Sigmoid colon (tissue), 7 donors: ENCODE data around the gene FRY. TPM values are rescaled to one million over a fixed set of nuclear protein-coding genes. Genes with fewer than 3 reads are reported as not detected.

Experiments
- DNase-seq: peaks from one replicate; pipeline ENCODE4 v3.0.0-alpha.2; 2019
- H3K27ac ChIP-seq, 4 donors: fragments of 200-600 bp; sonication (generic); one replicate each; pipeline ENCODE4 v1.5.1; 2016 to 2019; ENCODE audit warnings: mild to moderate bottlenecking in 1 of 4
- H3K27me3 ChIP-seq, 3 donors: fragments of 200-600 bp; sonication (generic); one replicate each; pipeline ENCODE4 v1.5.1; 2019; ENCODE audit warnings: mild to moderate bottlenecking in 1 of 3
- H3K36me3 ChIP-seq, 4 donors: fragments of 200-600 bp; sonication (generic); one replicate each; pipeline ENCODE4 v1.5.1; 2016 to 2019
- H3K4me1 ChIP-seq, 4 donors: fragments of 200-600 bp; sonication (generic); one replicate each; pipeline ENCODE4 v1.5.1; 2017 to 2019
- H3K4me3 ChIP-seq, 4 donors: fragments of 200-600 bp; sonication (generic); one replicate each; pipeline ENCODE4 v1.5.1; 2017 to 2019; ENCODE audit warnings: mild to moderate bottlenecking in 2 of 4, moderate library complexity in 1 of 4
- H3K9me3 ChIP-seq, 4 donors: fragments of 200-600 bp in 3 of 4; sonication (generic) in 3 of 4; one replicate each; pipeline versions ENCODE4 v1.5.1 to v1.6.1; 2013 to 2019
- CTCF ChIP-seq, 4 experiments: fragments of 450-650 bp in 3 of 4; fragments of 200-600 bp in 1 of 4; IDR thresholded peaks; one replicate each; pipeline ENCODE4 v1.5.1; 2016 to 2019; ENCODE audit warnings: antibody characterized with exemption in 4 of 4, mild to moderate bottlenecking in 3 of 4, moderate library complexity in 2 of 4
- EP300 ChIP-seq, 4 donors: sonication (generic); formaldehyde crosslinking; IDR thresholded peaks; one replicate each; pipeline ENCODE4 v1.6.1; 2017; ENCODE audit warnings: antibody characterized with exemption in 4 of 4
- POLR2A ChIP-seq, 2 donors: fragments of 450-650 bp; IDR thresholded peaks; one replicate each; pipeline ENCODE4 v1.6.1; 2016; ENCODE audit warnings: antibody characterized with exemption in 2 of 2, mild to moderate bottlenecking in 2 of 2, moderate library complexity in 2 of 2
- POLR2AphosphoS5 ChIP-seq, 4 donors: sonication (generic); formaldehyde crosslinking; IDR thresholded peaks; one replicate each; pipeline ENCODE4 v1.6.1; 2017; ENCODE audit warnings: antibody characterized with exemption in 4 of 4
- WGBS, 2 donors: extraction: QIAGEN DNeasy Blood & Tissue Kit; methylation state at CpG; one replicate each; pipeline ENCODE4 v1.1.7; 2013; 5-methylcytosine and 5-hydroxymethylcytosine counted together
- intact Hi-C: fragments of 100-400 bp; cut with DNase I; formaldehyde crosslinking; loops from one replicate; pipeline ENCODE4 v1.15.1; 2023
- polyA plus RNA-seq, 3 donors: library from polyadenylated mRNA; stranded (reverse); fragments of 200-250 nt; gene quantifications; one replicate each; pipeline ENCODE4 v1.2.3, GENCODE V29; 2013
- total RNA-seq, 4 donors: library from RNA; depleted of rRNA; stranded (reverse); fragments of >200 nt; gene quantifications; one replicate each; pipeline ENCODE4 v1.1.0, GENCODE V29; 2016
- donor health status: healthy with polysubstance abuse.
- donor health status: Bipolar disorder and iron deficiency.
- donor health status: healthy.

Gene FRY
- total and polyA plus RNA-seq, 7 donors = 1.4 to 118 (median 26.7) TPM

GRCh38 chr13:32117701-32118100, 86.1 kb downstream of the FRY start:
- 82 to 84% methylated on average over 6 of the region's 6 CpGs for WGBS, 2 donors
- peaks cover 0 to 6% (median 0%) of the 10 kb centered on the region in 4 donors for H3K36me3 ChIP-seq
- peaks cover 0 to 23% (median 8%) of the 10 kb centered on the region in 4 donors for H3K4me1 ChIP-seq
- no peaks in the 10 kb centered on the region for H3K9me3 ChIP-seq
- DNase-seq = no peak
- no peaks in the 10 kb centered on the region for H3K27me3 ChIP-seq
- H3K27ac ChIP-seq = no peak overlapping the region
- intact Hi-C loops = no loop called here
- no peak overlapping the region for H3K4me3 ChIP-seq
- no peak for TF ChIP-seq POLR2AphosphoS5 (IDR thresholded peaks at IDR 0.05)
- no peak for TF ChIP-seq CTCF (IDR thresholded peaks at IDR 0.05)
- no peak for TF ChIP-seq EP300 (IDR thresholded peaks at IDR 0.05)
- no peak for TF ChIP-seq POLR2A (IDR thresholded peaks at IDR 0.05)

- H3K9me3 ChIP-seq = no peaks in the 10 kb centered on the region
- no peak for TF ChIP-seq CTCF (IDR thresholded peaks at IDR 0.05)
- H3K4me1 ChIP-seq = peaks cover 0 to 13% (median 10%) of the 10 kb centered on the region in 4 donors
- H3K4me3 ChIP-seq = no peak overlapping the region
- 89 to 94% methylated on average over 3 of the region's 3 CpGs for WGBS, 2 donors
- H3K27me3 ChIP-seq = no peaks in the 10 kb centered on the region
- peaks cover 0 to 6% (median 3%) of the 10 kb centered on the region in 4 donors for H3K36me3 ChIP-seq
- DNase-seq = no peak
- intact Hi-C loops = no loop called here
- H3K27ac ChIP-seq = no peak overlapping the region
Measured at GRCh38 chr13:32121316-32121715, 89.7 kb downstream of the FRY start.

GRCh38 chr13:32124743-32125142, 93.2 kb downstream of the FRY start:
- intact Hi-C loops = no loop called here
- no peak for TF ChIP-seq CTCF (IDR thresholded peaks at IDR 0.05)
- TF ChIP-seq EP300 (IDR thresholded peaks at IDR 0.05) = no peak
- TF ChIP-seq POLR2A (IDR thresholded peaks at IDR 0.05) = no peak
- TF ChIP-seq POLR2AphosphoS5 (IDR thresholded peaks at IDR 0.05) = no peak
- no peak for DNase-seq
- 91 to 93% methylated on average over 3 of the region's 3 CpGs for WGBS, 2 donors
- Histone ChIP-seq H3K4me3 (no peak overlapping the region), H3K27ac (peak overlapping the region in 2 of 4 donors; percentile 27 to 44), H3K36me3 (peaks cover 0 to 6% (median 0%) of the 10 kb centered on the region in 4 donors), H3K4me1 (peaks cover 0 to 7% (median 4%) of the 10 kb centered on the region in 4 donors), H3K27me3 (no peaks in the 10 kb centered on the region), H3K9me3 (no peaks in the 10 kb centered on the region)

GRCh38 chr13:32125221-32125689, 93.7 kb downstream of the FRY start:
- peaks cover 0 to 6% (median 0%) of the 10 kb centered on the region in 4 donors for H3K36me3 ChIP-seq
- peak; percentile 65 for DNase-seq
- H3K27me3 ChIP-seq = no peaks in the 10 kb centered on the region
- peaks cover 0 to 7% (median 0%) of the 10 kb centered on the region in 4 donors for H3K4me1 ChIP-seq
- H3K27ac ChIP-seq = peak overlapping the region in 2 of 4 donors; percentile 34 to 44
- intact Hi-C loops = no loop called here
- no peak for TF ChIP-seq CTCF (IDR thresholded peaks at IDR 0.05)
- TF ChIP-seq POLR2AphosphoS5 (IDR thresholded peaks at IDR 0.05) = peak in 2 of 4 donors; percentile 23 to 45
- no peak for TF ChIP-seq POLR2A (IDR thresholded peaks at IDR 0.05)
- peak in 1 of 4 donors; percentile 5 for TF ChIP-seq EP300 (IDR thresholded peaks at IDR 0.05)
- H3K4me3 ChIP-seq = no peak overlapping the region
- 83 to 84% methylated on average over 4 of the region's 4 CpGs for WGBS, 2 donors
- no peaks in the 10 kb centered on the region for H3K9me3 ChIP-seq

GRCh38 chr13:32125751-32126150, 94.2 kb downstream of the FRY start:
- no peak overlapping the region for H3K4me3 ChIP-seq
- no peaks in the 10 kb centered on the region for H3K9me3 ChIP-seq
- peaks cover 0 to 6% (median 0%) of the 10 kb centered on the region in 4 donors for H3K36me3 ChIP-seq
- WGBS, 2 donors = 86 to 90% methylated on average over 4 of the region's 4 CpGs
- peak overlapping the region in 2 of 4 donors; percentile 6 to 34 for H3K27ac ChIP-seq
- DNase-seq = no peak
- TF ChIP-seq POLR2AphosphoS5 (IDR thresholded peaks at IDR 0.05) (no peak), EP300 (IDR thresholded peaks at IDR 0.05) (no peak), POLR2A (IDR thresholded peaks at IDR 0.05) (no peak), CTCF (IDR thresholded peaks at IDR 0.05) (no peak)
- peaks cover 0 to 7% (median 0%) of the 10 kb centered on the region in 4 donors for H3K4me1 ChIP-seq
- intact Hi-C loops = no loop called here
- no peaks in the 10 kb centered on the region for H3K27me3 ChIP-seq
